ENCODE measurements around the gene VIM.

GRCh38 chr10:17255512-17255911, 27.5 kb downstream of the VIM start:
- TF ChIP-seq CTCF (IDR thresholded peaks at IDR 0.05) = no peak
- no peak for TF ChIP-seq POLR2A (IDR thresholded peaks at IDR 0.05)
